Smooth muscle cell (in vitro differentiated cells): ENCODE measurements around the gene DUX4. TPM values are rescaled to one million over a fixed set of nuclear protein-coding genes. Genes with fewer than 3 reads are reported as not detected.
"Not testable (repeated sequence)": the region's sequence is repeated elsewhere in the genome, so short reads cannot be mapped to it uniquely, and the experiment has no call there.

Experiments
- DNase-seq: peaks from one replicate; lab custom pipeline; 2025; ENCODE audit not compliant: unreplicated experiment; lab: John Stamatoyannopoulos, UW
- H2AFZ ChIP-seq: fragments of 200-600 bp; sonication (generic); 2 replicates; pipeline ENCODE4 v1.6.0; 2016; ENCODE audit warnings: antibody characterized with exemption, low read depth, mild to moderate bottlenecking
- H3F3A ChIP-seq: fragments of 200-600 bp; sonication (generic); 2 replicates; pipeline ENCODE4 v1.6.0; 2017; ENCODE audit warnings: antibody characterized with exemption, low read depth
- H3K27ac ChIP-seq: fragments of 200-600 bp; sonication (generic); 2 replicates; pipeline ENCODE4 v1.5.1; 2016; ENCODE audit warnings: low read depth, mild to moderate bottlenecking
- H3K27me3 ChIP-seq: fragments of 200-600 bp; sonication (generic); 2 replicates; pipeline ENCODE4 v1.6.1; 2016; ENCODE audit warnings: low read depth, mild to moderate bottlenecking
- H3K36me3 ChIP-seq: fragments of 200-600 bp; sonication (generic); 2 replicates; pipeline ENCODE4 v1.5.1; 2016; ENCODE audit warnings: low read depth
- H3K4me1 ChIP-seq: fragments of 200-600 bp; sonication (generic); 2 replicates; pipeline ENCODE4 v1.5.1; 2016; ENCODE audit warnings: low read depth
- H3K4me2 ChIP-seq: fragments of 200-600 bp; sonication (generic); 2 replicates; pipeline ENCODE4 v1.6.0; 2016; ENCODE audit warnings: mild to moderate bottlenecking
- H3K4me3 ChIP-seq: fragments of 200-600 bp; sonication (generic); 2 replicates; pipeline ENCODE4 v1.5.1; 2016; ENCODE audit warnings: mild to moderate bottlenecking
- H3K79me2 ChIP-seq: fragments of 200-600 bp; sonication (generic); 2 replicates; pipeline ENCODE4 v1.6.0; 2016; ENCODE audit warnings: low read depth, mild to moderate bottlenecking
- H3K9ac ChIP-seq: fragments of 200-600 bp; sonication (generic); 2 replicates; pipeline ENCODE4 v1.6.0; 2016; ENCODE audit warnings: low read depth
- H3K9me3 ChIP-seq: fragments of 200-600 bp; sonication (generic); replicated peaks from 2 replicates; pipeline ENCODE4 v1.5.1; 2016; ENCODE audit warnings: low read depth
- H4K20me1 ChIP-seq: fragments of 200-600 bp; sonication (generic); 2 replicates; pipeline ENCODE4 v1.6.0; 2016; ENCODE audit warnings: low read depth
- WGBS: methylation state at CpG from one replicate; pipeline ENCODE4 v1.1.7; 2016; ENCODE audit warnings: low lambda C conversion rate; 5-methylcytosine and 5-hydroxymethylcytosine counted together
- polyA plus RNA-seq: library from polyadenylated mRNA; unstranded; fragments of >200 nt; fragmentation: Nextera tagmentation; extraction: Ambion mirVana; gene quantifications from 2 replicates; pipeline ENCODE4 v1.2.1, GENCODE V29; 2016
- total RNA-seq: library from RNA; depleted of rRNA; stranded (reverse); fragments of >200 nt; gene quantifications from 2 replicates; pipeline ENCODE4 v1.2.3, GENCODE V29; 2014

Gene DUX4
- total RNA-seq = not detected in 2 replicates
- not detected in 2 replicates for polyA plus RNA-seq

GRCh38 chr4:190173428-190173827, at the start of gene DUX4:
Gene DUX4, plus strand, starts transcription at chr4:190173774. Its CDS starts 0 bp downstream, at chr4:190173774.
- H3K9me3 ChIP-seq, H3K27me3 ChIP-seq, H3K4me2 ChIP-seq, DNase-seq, H3K4me1 ChIP-seq, H3K9ac ChIP-seq, H3K4me3 ChIP-seq, H4K20me1 ChIP-seq, H3K79me2 ChIP-seq, H3F3A ChIP-seq, H3K36me3 ChIP-seq, H3K27ac ChIP-seq, H2AFZ ChIP-seq: not testable (repeated sequence)
- no CpG with 5 or more reads among the region's 32 CpGs for WGBS

GRCh38 chr4:190175436-190175835, 1.9 kb downstream of the DUX4 start:
- not testable (repeated sequence) for H3K27ac ChIP-seq, H3K9me3 ChIP-seq, H3F3A ChIP-seq, H3K27me3 ChIP-seq, H3K9ac ChIP-seq, DNase-seq, H3K36me3 ChIP-seq, H2AFZ ChIP-seq, H3K4me1 ChIP-seq, H3K4me3 ChIP-seq, H3K79me2 ChIP-seq, H3K4me2 ChIP-seq, H4K20me1 ChIP-seq
- WGBS = 75% methylated on average over 6 of the region's 33 CpGs

- not testable (repeated sequence) for H3K9me3 ChIP-seq, H2AFZ ChIP-seq, DNase-seq
Observed at GRCh38 chr4:190177727-190178605, 4.4 kb downstream of the DUX4 start.

GRCh38 chr4:190178606-190178990, 5.0 kb downstream of the DUX4 start:
- not testable (repeated sequence) for H4K20me1 ChIP-seq, H3K4me1 ChIP-seq, H3K9ac ChIP-seq, H3F3A ChIP-seq, DNase-seq, H3K36me3 ChIP-seq, H3K27me3 ChIP-seq, H2AFZ ChIP-seq, H3K9me3 ChIP-seq, H3K27ac ChIP-seq, H3K79me2 ChIP-seq, H3K4me3 ChIP-seq, H3K4me2 ChIP-seq
- 19% methylated on average over 4 of the region's 4 CpGs for WGBS

More at GRCh38 chr4:190177727-190178605, 4.4 kb downstream of the DUX4 start:
- 44% methylated on average over 5 of the region's 6 CpGs for WGBS
- not testable (repeated sequence) for H4K20me1 ChIP-seq, H3K27me3 ChIP-seq, H3K36me3 ChIP-seq, H3K4me1 ChIP-seq, H3K4me2 ChIP-seq, H3K27ac ChIP-seq, H3F3A ChIP-seq, H3K4me3 ChIP-seq, H3K79me2 ChIP-seq, H3K9ac ChIP-seq

GRCh38 chr4:190179030-190179739, 5.6 kb downstream of the DUX4 start:
- not testable (repeated sequence) for H3K27me3 ChIP-seq, H3K27ac ChIP-seq, H2AFZ ChIP-seq, H3K36me3 ChIP-seq, DNase-seq, H3F3A ChIP-seq, H3K4me1 ChIP-seq, H4K20me1 ChIP-seq, H3K4me2 ChIP-seq, H3K9me3 ChIP-seq, H3K9ac ChIP-seq, H3K79me2 ChIP-seq, H3K4me3 ChIP-seq
- 52% methylated on average over 1 of the region's 2 CpGs for WGBS

- DNase-seq, H3K4me2 ChIP-seq, H2AFZ ChIP-seq, H3F3A ChIP-seq, H3K27ac ChIP-seq, H3K36me3 ChIP-seq, H3K4me3 ChIP-seq, H3K9me3 ChIP-seq, H3K27me3 ChIP-seq, H3K79me2 ChIP-seq, H3K9ac ChIP-seq, H4K20me1 ChIP-seq, H3K4me1 ChIP-seq: not testable (repeated sequence)
- 0% methylated on average over 1 of the region's 2 CpGs for WGBS
Observed at GRCh38 chr4:190179740-190180094, 6.1 kb downstream of the DUX4 start.

- H3K79me2 ChIP-seq, H4K20me1 ChIP-seq, H3K27me3 ChIP-seq, H3K4me2 ChIP-seq, H3K4me3 ChIP-seq, H3K9ac ChIP-seq, H3K4me1 ChIP-seq, H3F3A ChIP-seq, H2AFZ ChIP-seq, DNase-seq, H3K9me3 ChIP-seq, H3K36me3 ChIP-seq, H3K27ac ChIP-seq: not testable (repeated sequence)
- WGBS = 38% methylated on average over 1 of the region's 1 CpG
Observed at GRCh38 chr4:190180947-190181346, 7.4 kb downstream of the DUX4 start.

GRCh38 chr4:190181481-190182100, 8.0 kb downstream of the DUX4 start:
- not testable (repeated sequence) for H2AFZ ChIP-seq

More at GRCh38 chr4:190181481-190182100, 8.0 kb downstream of the DUX4 start:
- not testable (repeated sequence) for H4K20me1 ChIP-seq, H3K79me2 ChIP-seq, H3K9ac ChIP-seq, H3F3A ChIP-seq, H3K4me2 ChIP-seq, DNase-seq, H3K27ac ChIP-seq, H3K4me3 ChIP-seq, H3K27me3 ChIP-seq, H3K4me1 ChIP-seq, H3K36me3 ChIP-seq, H3K9me3 ChIP-seq
- 68% methylated on average over 2 of the region's 7 CpGs for WGBS
